Measurements from ENCODE around the gene NIPSNAP2. TPM values are rescaled to one million over a fixed set of nuclear protein-coding genes. Genes with fewer than 3 reads are reported as not detected.
"Not testable (repeated sequence)": the region's sequence is repeated elsewhere in the genome, so short reads cannot be mapped to it uniquely, and the experiment has no call there.

The NIPSNAP2 gene
- total RNA-seq, 2 donors from 2014 or later, result 36.6 to 57.3 TPM

DNA sequence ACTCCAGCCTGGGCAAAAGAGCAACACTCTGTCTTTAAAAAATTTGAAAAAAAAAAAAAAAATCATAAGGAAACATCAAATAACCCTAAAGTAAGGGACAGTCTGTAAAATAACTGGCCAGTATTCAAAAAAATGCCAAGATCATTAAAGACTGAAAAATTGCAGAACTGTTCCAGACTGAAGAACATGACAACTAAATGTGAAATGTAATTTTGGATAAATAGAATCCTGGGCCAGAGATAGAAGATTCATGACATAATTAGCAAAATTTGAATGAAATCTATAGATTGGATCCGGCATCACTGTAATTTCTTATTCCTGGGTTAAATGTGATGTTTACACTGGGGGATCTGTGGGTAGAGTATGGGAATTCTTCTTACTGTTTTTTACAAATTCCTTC is 83.9 kb downstream of the NIPSNAP2 start:
- no peaks in the 10 kb centered on the region for H3K9me3 Mint-ChIP-seq
- H3K4me1 Mint-ChIP-seq, result peaks cover 7% of the 10 kb centered on the region

DNA sequence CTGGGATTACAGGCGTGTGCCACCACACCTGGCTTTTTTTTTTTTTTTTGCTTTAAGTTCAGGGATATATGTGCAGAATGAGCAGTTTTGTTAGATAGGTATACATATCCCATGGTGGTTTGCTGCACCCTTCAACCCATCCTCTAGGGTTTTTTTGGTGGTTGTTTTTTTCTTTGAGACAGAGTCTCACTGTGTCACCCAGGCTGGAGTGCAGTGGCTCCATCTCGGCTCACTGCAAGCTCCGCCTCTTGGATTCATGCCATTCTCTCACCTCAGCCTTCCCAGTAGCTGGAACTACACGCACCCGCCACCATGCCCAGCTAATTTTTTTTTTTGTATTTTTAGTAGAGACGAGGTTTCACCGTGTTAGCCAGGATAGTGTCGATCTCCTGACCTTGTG is 84.4 kb downstream of the NIPSNAP2 start:
- H3K9me3 Mint-ChIP-seq; H3K4me1 Mint-ChIP-seq; ATAC-seq (replicated peaks); H3K27ac Mint-ChIP-seq; H3K27me3 Mint-ChIP-seq; H3K4me3 Mint-ChIP-seq: not testable (repeated sequence)
- peaks cover 28% of the 10 kb centered on the region for H3K36me3 Mint-ChIP-seq (ENCODE audit: low read depth)

More for the DNA sequence above, 83.9 kb downstream of the NIPSNAP2 start:
- Mint-ChIP-seq H3K27ac (no peak overlapping the region), H3K36me3 (ENCODE audit: low read depth) (peaks cover 23% of the 10 kb centered on the region), H3K27me3 (no peaks in the 10 kb centered on the region), H3K4me3 (no peak overlapping the region)
- no peak for ATAC-seq (replicated peaks)

Other genes with a start within 250 kb of the NIPSNAP2 start
- gene SEPTIN14, start 101.8 kb upstream of the NIPSNAP2 start, total RNA-seq, result not detected
- 1 to 10 TPM; 2.4 to 2.8 TPM for gene ZNF713, start 77.1 kb upstream of the NIPSNAP2 start, total RNA-seq
- 10 to 100 TPM; 12.4 to 23.6 TPM for gene MRPS17, start 12.7 kb upstream of the NIPSNAP2 start, total RNA-seq
- gene PSPH, start 86.9 kb downstream of the NIPSNAP2 start, total RNA-seq, result 10 to 100 TPM in 1 of 2 donors, 1 to 10 TPM in 1; 8.3 to 25.4 TPM
- gene CCT6A, start 87.2 kb downstream of the NIPSNAP2 start, total RNA-seq, result 100 to 1,000 TPM; 108 to 232 TPM
- gene SUMF2, start 99.7 kb downstream of the NIPSNAP2 start, total RNA-seq, result 10 to 100 TPM; 88.2 to 89.6 TPM
- gene PHKG1, start 128.4 kb downstream of the NIPSNAP2 start, total RNA-seq, result 1 to 10 TPM; 3.0 to 6.0 TPM
- gene CHCHD2, start 141.9 kb downstream of the NIPSNAP2 start, total RNA-seq, result 100 to 1,000 TPM; 498 to 792 TPM
- not detected for gene NUPR2, start 151.8 kb downstream of the NIPSNAP2 start, total RNA-seq

Data from activated T-helper 17 cell treated with anti-CD3 and anti-CD28 coated beads, Interleukin-2, amount 50 U/mL, for 72 hours (primary cell).